Upper lobe of left lung (tissue), 4 donors: ENCODE results near the gene CT55.

Experiments
- POLR2A ChIP-seq, 4 donors: fragments of 450-650 bp; IDR thresholded peaks; one replicate each; pipeline ENCODE4 v1.5.1; 2016 to 2017; ENCODE audit warnings: antibody characterized with exemption in 4 of 4, mild to moderate bottlenecking in 2 of 4
- POLR2AphosphoS5 ChIP-seq, 2 donors: sonication (generic); formaldehyde crosslinking; IDR thresholded peaks; one replicate each; pipeline ENCODE4 v1.5.1; 2017; ENCODE audit warnings: antibody characterized with exemption in 2 of 2
- TF ChIP-seq, protein P1 (sequence below), 6 experiments: fragments of 450-650 bp in 4 of 6; fragments of 200-600 bp in 2 of 6; sonication (generic) in 2 of 6; IDR thresholded peaks; one replicate each; pipeline ENCODE4 v1.5.1; 2016 to 2019; ENCODE audit warnings: antibody characterized with exemption in 6 of 6

DNA sequence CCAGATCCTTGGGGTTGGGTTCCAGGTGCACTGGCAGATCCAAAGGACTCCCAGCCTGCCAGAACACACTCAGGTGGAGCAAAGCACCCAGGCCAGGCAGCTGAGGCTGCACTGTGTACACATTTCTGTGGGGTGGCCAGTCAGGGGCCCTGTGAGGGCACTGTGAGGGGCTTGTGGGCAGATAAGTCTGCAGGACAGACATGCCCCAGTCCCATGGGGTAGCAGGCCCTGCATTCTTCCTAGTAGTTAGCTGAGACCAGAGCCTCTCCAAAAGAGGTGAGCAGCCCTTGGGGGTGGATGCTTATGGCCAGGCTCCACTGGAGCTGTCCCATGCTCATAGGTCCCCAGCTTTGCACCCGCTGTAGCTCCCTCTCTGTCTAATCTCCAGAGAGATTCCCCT, 58.5 kb downstream of the CT55 start:
- TF ChIP-seq POLR2AphosphoS5 (IDR thresholded peaks at IDR 0.05) = no peak
- TF ChIP-seq, protein P1, sequence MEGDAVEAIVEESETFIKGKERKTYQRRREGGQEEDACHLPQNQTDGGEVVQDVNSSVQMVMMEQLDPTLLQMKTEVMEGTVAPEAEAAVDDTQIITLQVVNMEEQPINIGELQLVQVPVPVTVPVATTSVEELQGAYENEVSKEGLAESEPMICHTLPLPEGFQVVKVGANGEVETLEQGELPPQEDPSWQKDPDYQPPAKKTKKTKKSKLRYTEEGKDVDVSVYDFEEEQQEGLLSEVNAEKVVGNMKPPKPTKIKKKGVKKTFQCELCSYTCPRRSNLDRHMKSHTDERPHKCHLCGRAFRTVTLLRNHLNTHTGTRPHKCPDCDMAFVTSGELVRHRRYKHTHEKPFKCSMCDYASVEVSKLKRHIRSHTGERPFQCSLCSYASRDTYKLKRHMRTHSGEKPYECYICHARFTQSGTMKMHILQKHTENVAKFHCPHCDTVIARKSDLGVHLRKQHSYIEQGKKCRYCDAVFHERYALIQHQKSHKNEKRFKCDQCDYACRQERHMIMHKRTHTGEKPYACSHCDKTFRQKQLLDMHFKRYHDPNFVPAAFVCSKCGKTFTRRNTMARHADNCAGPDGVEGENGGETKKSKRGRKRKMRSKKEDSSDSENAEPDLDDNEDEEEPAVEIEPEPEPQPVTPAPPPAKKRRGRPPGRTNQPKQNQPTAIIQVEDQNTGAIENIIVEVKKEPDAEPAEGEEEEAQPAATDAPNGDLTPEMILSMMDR (IDR thresholded peaks at IDR 0.05) = no peak
- TF ChIP-seq POLR2A (IDR thresholded peaks at IDR 0.05) = no peak
